Measurements from ENCODE around the gene SMG5. TPM values are rescaled to one million over a fixed set of nuclear protein-coding genes. Genes with fewer than 3 reads are reported as not detected.

SMG5 gene
- total and polyA plus RNA-seq, 2 experiments from 2014 or later: 25.9 to 118 TPM

DNA sequence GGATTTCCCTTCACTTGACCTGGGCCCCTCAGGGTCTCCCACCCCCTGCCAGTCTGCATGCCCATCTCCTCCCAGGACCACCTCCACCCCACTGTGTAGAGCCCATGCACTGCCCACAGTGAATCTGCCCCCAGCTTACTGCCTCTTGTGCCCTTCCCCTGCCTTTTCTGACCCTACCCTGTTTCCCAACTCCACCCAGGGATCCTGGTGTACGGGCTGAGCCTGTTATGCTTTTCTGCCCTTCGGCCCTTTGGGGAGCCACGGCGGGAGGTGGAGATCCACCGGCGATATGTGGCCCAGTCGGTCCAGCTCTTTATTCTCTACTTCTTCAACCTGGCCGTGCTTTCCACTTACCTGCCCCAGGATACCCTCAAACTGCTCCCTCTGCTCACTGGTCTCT lies 3.4 kb upstream of the SMG5 start (continued):
- TF ChIP-seq, protein P1, sequence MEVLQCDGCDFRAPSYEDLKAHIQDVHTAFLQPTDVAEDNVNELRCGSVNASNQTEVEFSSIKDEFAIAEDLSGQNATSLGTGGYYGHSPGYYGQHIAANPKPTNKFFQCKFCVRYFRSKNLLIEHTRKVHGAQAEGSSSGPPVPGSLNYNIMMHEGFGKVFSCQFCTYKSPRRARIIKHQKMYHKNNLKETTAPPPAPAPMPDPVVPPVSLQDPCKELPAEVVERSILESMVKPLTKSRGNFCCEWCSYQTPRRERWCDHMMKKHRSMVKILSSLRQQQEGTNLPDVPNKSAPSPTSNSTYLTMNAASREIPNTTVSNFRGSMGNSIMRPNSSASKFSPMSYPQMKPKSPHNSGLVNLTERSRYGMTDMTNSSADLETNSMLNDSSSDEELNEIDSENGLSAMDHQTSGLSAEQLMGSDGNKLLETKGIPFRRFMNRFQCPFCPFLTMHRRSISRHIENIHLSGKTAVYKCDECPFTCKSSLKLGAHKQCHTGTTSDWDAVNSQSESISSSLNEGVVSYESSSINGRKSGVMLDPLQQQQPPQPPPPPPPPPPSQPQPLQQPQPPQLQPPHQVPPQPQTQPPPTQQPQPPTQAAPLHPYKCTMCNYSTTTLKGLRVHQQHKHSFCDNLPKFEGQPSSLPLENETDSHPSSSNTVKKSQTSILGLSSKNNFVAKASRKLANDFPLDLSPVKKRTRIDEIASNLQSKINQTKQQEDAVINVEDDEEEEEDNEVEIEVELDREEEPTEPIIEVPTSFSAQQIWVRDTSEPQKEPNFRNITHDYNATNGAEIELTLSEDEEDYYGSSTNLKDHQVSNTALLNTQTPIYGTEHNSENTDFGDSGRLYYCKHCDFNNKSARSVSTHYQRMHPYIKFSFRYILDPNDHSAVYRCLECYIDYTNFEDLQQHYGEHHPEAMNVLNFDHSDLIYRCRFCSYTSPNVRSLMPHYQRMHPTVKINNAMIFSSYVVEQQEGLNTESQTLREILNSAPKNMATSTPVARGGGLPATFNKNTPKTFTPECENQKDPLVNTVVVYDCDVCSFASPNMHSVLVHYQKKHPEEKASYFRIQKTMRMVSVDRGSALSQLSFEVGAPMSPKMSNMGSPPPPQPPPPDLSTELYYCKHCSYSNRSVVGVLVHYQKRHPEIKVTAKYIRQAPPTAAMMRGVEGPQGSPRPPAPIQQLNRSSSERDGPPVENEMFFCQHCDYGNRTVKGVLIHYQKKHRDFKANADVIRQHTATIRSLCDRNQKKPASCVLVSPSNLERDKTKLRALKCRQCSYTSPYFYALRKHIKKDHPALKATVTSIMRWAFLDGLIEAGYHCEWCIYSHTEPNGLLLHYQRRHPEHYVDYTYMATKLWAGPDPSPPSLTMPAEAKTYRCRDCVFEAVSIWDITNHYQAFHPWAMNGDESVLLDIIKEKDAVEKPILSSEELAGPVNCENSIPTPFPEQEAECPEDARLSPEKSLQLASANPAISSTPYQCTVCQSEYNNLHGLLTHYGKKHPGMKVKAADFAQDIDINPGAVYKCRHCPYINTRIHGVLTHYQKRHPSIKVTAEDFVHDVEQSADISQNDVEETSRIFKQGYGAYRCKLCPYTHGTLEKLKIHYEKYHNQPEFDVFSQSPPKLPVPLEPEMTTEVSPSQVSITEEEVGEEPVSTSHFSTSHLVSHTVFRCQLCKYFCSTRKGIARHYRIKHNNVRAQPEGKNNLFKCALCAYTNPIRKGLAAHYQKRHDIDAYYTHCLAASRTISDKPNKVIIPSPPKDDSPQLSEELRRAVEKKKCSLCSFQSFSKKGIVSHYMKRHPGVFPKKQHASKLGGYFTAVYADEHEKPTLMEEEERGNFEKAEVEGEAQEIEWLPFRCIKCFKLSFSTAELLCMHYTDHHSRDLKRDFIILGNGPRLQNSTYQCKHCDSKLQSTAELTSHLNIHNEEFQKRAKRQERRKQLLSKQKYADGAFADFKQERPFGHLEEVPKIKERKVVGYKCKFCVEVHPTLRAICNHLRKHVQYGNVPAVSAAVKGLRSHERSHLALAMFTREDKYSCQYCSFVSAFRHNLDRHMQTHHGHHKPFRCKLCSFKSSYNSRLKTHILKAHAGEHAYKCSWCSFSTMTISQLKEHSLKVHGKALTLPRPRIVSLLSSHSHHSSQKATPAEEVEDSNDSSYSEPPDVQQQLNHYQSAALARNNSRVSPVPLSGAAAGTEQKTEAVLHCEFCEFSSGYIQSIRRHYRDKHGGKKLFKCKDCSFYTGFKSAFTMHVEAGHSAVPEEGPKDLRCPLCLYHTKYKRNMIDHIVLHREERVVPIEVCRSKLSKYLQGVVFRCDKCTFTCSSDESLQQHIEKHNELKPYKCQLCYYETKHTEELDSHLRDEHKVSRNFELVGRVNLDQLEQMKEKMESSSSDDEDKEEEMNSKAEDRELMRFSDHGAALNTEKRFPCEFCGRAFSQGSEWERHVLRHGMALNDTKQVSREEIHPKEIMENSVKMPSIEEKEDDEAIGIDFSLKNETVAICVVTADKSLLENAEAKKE (CRISPR knock-in tag; IDR thresholded peaks at IDR 0.05): no peak
- TF ChIP-seq, protein P2, sequence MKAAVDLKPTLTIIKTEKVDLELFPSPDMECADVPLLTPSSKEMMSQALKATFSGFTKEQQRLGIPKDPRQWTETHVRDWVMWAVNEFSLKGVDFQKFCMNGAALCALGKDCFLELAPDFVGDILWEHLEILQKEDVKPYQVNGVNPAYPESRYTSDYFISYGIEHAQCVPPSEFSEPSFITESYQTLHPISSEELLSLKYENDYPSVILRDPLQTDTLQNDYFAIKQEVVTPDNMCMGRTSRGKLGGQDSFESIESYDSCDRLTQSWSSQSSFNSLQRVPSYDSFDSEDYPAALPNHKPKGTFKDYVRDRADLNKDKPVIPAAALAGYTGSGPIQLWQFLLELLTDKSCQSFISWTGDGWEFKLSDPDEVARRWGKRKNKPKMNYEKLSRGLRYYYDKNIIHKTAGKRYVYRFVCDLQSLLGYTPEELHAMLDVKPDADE (IDR thresholded peaks at IDR 0.05): no peak
- no peak for TF ChIP-seq CREB1 (CRISPR knock-in tag; IDR thresholded peaks at IDR 0.05; ENCODE audit: low read depth)
- TF ChIP-seq STAT1 (IDR thresholded peaks at IDR 0.05; ENCODE audit: unreplicated experiment): no peak
- no peak for TF ChIP-seq POLR2AphosphoS5 (IDR thresholded peaks at IDR 0.05; ENCODE audit: low read depth)
- TF ChIP-seq, protein P3, sequence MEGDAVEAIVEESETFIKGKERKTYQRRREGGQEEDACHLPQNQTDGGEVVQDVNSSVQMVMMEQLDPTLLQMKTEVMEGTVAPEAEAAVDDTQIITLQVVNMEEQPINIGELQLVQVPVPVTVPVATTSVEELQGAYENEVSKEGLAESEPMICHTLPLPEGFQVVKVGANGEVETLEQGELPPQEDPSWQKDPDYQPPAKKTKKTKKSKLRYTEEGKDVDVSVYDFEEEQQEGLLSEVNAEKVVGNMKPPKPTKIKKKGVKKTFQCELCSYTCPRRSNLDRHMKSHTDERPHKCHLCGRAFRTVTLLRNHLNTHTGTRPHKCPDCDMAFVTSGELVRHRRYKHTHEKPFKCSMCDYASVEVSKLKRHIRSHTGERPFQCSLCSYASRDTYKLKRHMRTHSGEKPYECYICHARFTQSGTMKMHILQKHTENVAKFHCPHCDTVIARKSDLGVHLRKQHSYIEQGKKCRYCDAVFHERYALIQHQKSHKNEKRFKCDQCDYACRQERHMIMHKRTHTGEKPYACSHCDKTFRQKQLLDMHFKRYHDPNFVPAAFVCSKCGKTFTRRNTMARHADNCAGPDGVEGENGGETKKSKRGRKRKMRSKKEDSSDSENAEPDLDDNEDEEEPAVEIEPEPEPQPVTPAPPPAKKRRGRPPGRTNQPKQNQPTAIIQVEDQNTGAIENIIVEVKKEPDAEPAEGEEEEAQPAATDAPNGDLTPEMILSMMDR (conservative IDR thresholded peaks at IDR 0.05; ENCODE audit: low read depth in 2 of 2): no peak
- TF ChIP-seq JUNB (IDR thresholded peaks at IDR 0.05; ENCODE audit: unreplicated experiment): no peak
- TF ChIP-seq EZH2phosphoT487 (IDR thresholded peaks at IDR 0.05; ENCODE audit: unreplicated experiment): no peak
- no peak for TF ChIP-seq ZNF114 (CRISPR knock-in tag; IDR thresholded peaks at IDR 0.05)
- no peak for TF ChIP-seq ZNF331 (CRISPR knock-in tag; IDR thresholded peaks at IDR 0.05; ENCODE audit: low read depth)

Data from GM23338 (cell line).